ENCODE results near the gene PRMT3. TPM values are rescaled to one million over a fixed set of nuclear protein-coding genes. Genes with fewer than 3 reads are reported as not detected.
A peak's percentile ranks its signal among the peaks of the same experiment; 100 is the strongest.
"Not testable (repeated sequence)": the region's sequence is repeated elsewhere in the genome, so short reads cannot be mapped to it uniquely, and the experiment has no call there.

The PRMT3 gene
- total RNA-seq, 1 donor from 2014 or later: 26.1 TPM

- H3K4me1 Mint-ChIP-seq: peaks cover 4% of the 10 kb centered on the region
- no peaks in the 10 kb centered on the region for H3K36me3 Mint-ChIP-seq (ENCODE audit: low read depth)
- H3K4me3 Mint-ChIP-seq: no peak overlapping the region
- TF ChIP-seq CTCF (conservative IDR thresholded peaks at IDR 0.05): no peak
- no peaks in the 10 kb centered on the region for H3K27me3 Mint-ChIP-seq (ENCODE audit: low read depth)
- no peak overlapping the region for H3K27ac Mint-ChIP-seq (ENCODE audit: unreplicated experiment)
- H3K9me3 Mint-ChIP-seq: no peaks in the 10 kb centered on the region
- DNase-seq (ENCODE audit: low read depth, low spot score): no peak
Observed at GRCh38 chr11:20459865-20460264, 72.3 kb downstream of the PRMT3 start.

- no peak for DNase-seq (ENCODE audit: low read depth, low spot score)
- no peaks in the 10 kb centered on the region for H3K4me1 Mint-ChIP-seq
- no peaks in the 10 kb centered on the region for H3K9me3 Mint-ChIP-seq
- TF ChIP-seq CTCF (conservative IDR thresholded peaks at IDR 0.05): no peak
- no peak overlapping the region for H3K4me3 Mint-ChIP-seq
- H3K27me3 Mint-ChIP-seq (ENCODE audit: low read depth): no peaks in the 10 kb centered on the region
- H3K27ac Mint-ChIP-seq (ENCODE audit: unreplicated experiment): no peak overlapping the region
- H3K36me3 Mint-ChIP-seq (ENCODE audit: low read depth): no peaks in the 10 kb centered on the region
Observed at GRCh38 chr11:20464518-20464917, 77.0 kb downstream of the PRMT3 start.

GRCh38 chr11:20467487-20468185 is 80.1 kb downstream of the PRMT3 start:
- Mint-ChIP-seq H3K4me3 (no peak overlapping the region), H3K9me3 (peaks cover 9% of the 10 kb centered on the region), H3K4me1 (no peaks in the 10 kb centered on the region), H3K27me3 (ENCODE audit: low read depth) (no peaks in the 10 kb centered on the region), H3K27ac (ENCODE audit: unreplicated experiment) (no peak overlapping the region), H3K36me3 (ENCODE audit: low read depth) (peaks cover 19% of the 10 kb centered on the region)
- TF ChIP-seq CTCF (conservative IDR thresholded peaks at IDR 0.05): no peak
- DNase-seq (ENCODE audit: low read depth, low spot score): no peak

- Mint-ChIP-seq H3K27ac (ENCODE audit: unreplicated experiment) (no peak overlapping the region), H3K4me3 (no peak overlapping the region), H3K27me3 (ENCODE audit: low read depth) (no peaks in the 10 kb centered on the region), H3K9me3 (peaks cover 13% of the 10 kb centered on the region), H3K36me3 (ENCODE audit: low read depth) (peaks cover 28% of the 10 kb centered on the region), H3K4me1 (peaks cover 12% of the 10 kb centered on the region)
- no peak for DNase-seq (ENCODE audit: low read depth, low spot score)
- no peak for TF ChIP-seq CTCF (conservative IDR thresholded peaks at IDR 0.05)
Observed at GRCh38 chr11:20470348-20470747, 82.8 kb downstream of the PRMT3 start.

- H3K9me3 Mint-ChIP-seq: peaks cover 13% of the 10 kb centered on the region
- H3K4me1 Mint-ChIP-seq: peaks cover 14% of the 10 kb centered on the region
- peaks cover 28% of the 10 kb centered on the region for H3K36me3 Mint-ChIP-seq (ENCODE audit: low read depth)
- not testable (repeated sequence) for H3K27me3 Mint-ChIP-seq (ENCODE audit: low read depth); H3K27ac Mint-ChIP-seq (ENCODE audit: unreplicated experiment); DNase-seq (ENCODE audit: low read depth, low spot score); H3K4me3 Mint-ChIP-seq
Observed at GRCh38 chr11:20471929-20472328, 84.4 kb downstream of the PRMT3 start.

- Mint-ChIP-seq H3K9me3 (peaks cover 13% of the 10 kb centered on the region), H3K4me3 (no peak overlapping the region), H3K36me3 (ENCODE audit: low read depth) (peaks cover 28% of the 10 kb centered on the region), H3K27ac (ENCODE audit: unreplicated experiment) (peak overlapping the region; percentile 46), H3K4me1 (peaks cover 14% of the 10 kb centered on the region), H3K27me3 (ENCODE audit: low read depth) (no peaks in the 10 kb centered on the region)
- TF ChIP-seq CTCF (conservative IDR thresholded peaks at IDR 0.05): no peak
- DNase-seq (ENCODE audit: low read depth, low spot score): no peak
Observed at GRCh38 chr11:20474176-20474881, 86.8 kb downstream of the PRMT3 start.

Data from neural crest cell (in vitro differentiated cells).